Chondrocyte (in vitro differentiated cells): ENCODE data around the gene DLG2. TPM values are rescaled to one million over a fixed set of nuclear protein-coding genes. Genes with fewer than 3 reads are reported as not detected.

Experiments
- DNase-seq: peaks from one replicate; pipeline ENCODE4 v3.0.0; 2021; ENCODE audit warnings: mixed read lengths, low spot score
- H3K27ac Mint-ChIP-seq: one replicate; pipeline ENCODE4 v1.8.0; 2021; ENCODE audit warnings: mild to moderate bottlenecking, moderate library complexity, mixed read lengths; ENCODE audit not compliant: unreplicated experiment
- H3K27me3 Mint-ChIP-seq: 2 replicates; pipeline ENCODE4 v1.8.0; 2021; ENCODE audit warnings: low read depth, mixed read lengths
- H3K36me3 Mint-ChIP-seq: 2 replicates; pipeline ENCODE4 v1.8.0; 2021; ENCODE audit warnings: low read depth, mixed read lengths
- H3K4me1 Mint-ChIP-seq: 2 replicates; pipeline ENCODE4 v1.8.0; 2021; ENCODE audit warnings: low read depth, mild to moderate bottlenecking, mixed read lengths
- H3K4me3 Mint-ChIP-seq: one replicate; pipeline ENCODE4 v1.8.0; 2021; ENCODE audit warnings: mild to moderate bottlenecking, moderate library complexity, mixed read lengths; ENCODE audit not compliant: unreplicated experiment
- H3K9me3 Mint-ChIP-seq: 2 replicates; pipeline ENCODE4 v1.8.0; 2021; ENCODE audit warnings: low read depth, mixed read lengths
- total RNA-seq: library from RNA; stranded (reverse); gene quantifications from 3 replicates; pipeline ENCODE4 v1.2.1, GENCODE V29; 2021
- TF ChIP-seq, protein P1 (sequence below): fragments of 200-600 bp; sonication (generic); IDR thresholded peaks from 2 replicates; pipeline ENCODE4 v1.5.0; 2021; ENCODE audit warnings: antibody characterized with exemption, mild to moderate bottlenecking, moderate library complexity

DLG2 gene
- total RNA-seq, 1 donor from 2014 or later: 1.3 TPM

DNA sequence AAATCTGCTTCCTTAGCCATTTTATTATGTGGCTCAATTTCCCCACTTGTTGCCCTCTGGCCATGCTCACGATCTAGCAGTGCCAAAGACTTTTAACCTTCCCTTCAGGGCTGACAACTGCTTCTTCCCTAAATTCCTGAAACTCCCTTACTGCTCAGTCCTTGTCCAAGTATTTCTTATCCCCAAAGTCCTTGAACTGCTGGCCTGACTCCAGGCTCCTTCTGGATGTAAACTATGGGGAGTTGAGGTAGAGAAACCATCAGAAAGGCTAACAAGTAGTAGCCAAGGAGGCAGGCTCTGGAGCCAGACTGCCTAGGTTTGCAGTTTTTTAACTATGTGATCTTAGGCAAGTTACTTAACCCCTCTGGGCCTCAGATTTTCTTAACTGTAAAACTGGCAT is 2082.3 kb downstream of the DLG2 start:
- Mint-ChIP-seq H3K27me3 (peaks cover 12% of the 10 kb centered on the region), H3K4me1 (no peaks in the 10 kb centered on the region)
- TF ChIP-seq, protein P1, sequence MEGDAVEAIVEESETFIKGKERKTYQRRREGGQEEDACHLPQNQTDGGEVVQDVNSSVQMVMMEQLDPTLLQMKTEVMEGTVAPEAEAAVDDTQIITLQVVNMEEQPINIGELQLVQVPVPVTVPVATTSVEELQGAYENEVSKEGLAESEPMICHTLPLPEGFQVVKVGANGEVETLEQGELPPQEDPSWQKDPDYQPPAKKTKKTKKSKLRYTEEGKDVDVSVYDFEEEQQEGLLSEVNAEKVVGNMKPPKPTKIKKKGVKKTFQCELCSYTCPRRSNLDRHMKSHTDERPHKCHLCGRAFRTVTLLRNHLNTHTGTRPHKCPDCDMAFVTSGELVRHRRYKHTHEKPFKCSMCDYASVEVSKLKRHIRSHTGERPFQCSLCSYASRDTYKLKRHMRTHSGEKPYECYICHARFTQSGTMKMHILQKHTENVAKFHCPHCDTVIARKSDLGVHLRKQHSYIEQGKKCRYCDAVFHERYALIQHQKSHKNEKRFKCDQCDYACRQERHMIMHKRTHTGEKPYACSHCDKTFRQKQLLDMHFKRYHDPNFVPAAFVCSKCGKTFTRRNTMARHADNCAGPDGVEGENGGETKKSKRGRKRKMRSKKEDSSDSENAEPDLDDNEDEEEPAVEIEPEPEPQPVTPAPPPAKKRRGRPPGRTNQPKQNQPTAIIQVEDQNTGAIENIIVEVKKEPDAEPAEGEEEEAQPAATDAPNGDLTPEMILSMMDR: no peak

DNA sequence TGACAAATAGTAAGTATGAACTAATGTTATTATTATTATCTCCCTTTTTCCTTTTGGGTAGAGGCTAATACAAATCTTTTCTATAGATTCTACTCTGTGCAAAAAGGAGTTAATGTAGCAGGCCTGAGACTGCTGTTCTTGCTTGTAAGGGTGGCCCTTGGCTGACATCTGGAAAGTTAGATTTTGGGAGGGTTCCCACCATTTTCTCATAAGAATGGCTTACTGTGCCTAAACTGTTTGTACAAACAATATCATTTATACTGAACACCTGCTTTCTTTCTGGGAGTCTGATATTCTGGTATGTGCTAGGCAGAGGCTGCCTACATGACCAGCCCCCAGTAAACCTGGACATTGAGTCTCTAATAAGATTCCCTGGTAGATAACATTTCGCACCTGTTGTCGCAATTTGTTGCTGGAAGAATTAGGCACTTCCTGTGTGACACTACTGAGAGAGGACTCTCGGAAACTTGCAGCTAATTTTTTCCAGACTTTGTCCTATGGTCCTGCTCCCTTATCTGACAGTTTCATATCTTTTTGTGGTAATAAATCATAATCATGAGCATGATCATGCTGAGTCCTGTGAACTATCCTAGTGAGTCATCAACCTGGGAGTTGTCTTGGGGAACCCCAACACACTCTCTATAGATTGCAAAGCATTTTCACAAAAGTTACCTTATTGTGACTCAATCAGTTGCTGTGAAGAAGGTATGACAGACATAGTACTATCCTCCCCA is 2083.3 kb downstream of the DLG2 start:
- Mint-ChIP-seq H3K4me1 (no peaks in the 10 kb centered on the region), H3K27ac (no peak overlapping the region), H3K27me3 (peaks cover 12% of the 10 kb centered on the region), H3K4me3 (no peak overlapping the region), H3K36me3 (no peaks in the 10 kb centered on the region), H3K9me3 (no peaks in the 10 kb centered on the region)
- TF ChIP-seq, protein P1: no peak
- DNase-seq: no peak

More for the DNA sequence above, 2082.3 kb downstream of the DLG2 start:
- Mint-ChIP-seq H3K36me3 (no peaks in the 10 kb centered on the region), H3K9me3 (no peaks in the 10 kb centered on the region), H3K4me3 (no peak overlapping the region), H3K27ac (no peak overlapping the region)
- no peak for DNase-seq

DNA sequence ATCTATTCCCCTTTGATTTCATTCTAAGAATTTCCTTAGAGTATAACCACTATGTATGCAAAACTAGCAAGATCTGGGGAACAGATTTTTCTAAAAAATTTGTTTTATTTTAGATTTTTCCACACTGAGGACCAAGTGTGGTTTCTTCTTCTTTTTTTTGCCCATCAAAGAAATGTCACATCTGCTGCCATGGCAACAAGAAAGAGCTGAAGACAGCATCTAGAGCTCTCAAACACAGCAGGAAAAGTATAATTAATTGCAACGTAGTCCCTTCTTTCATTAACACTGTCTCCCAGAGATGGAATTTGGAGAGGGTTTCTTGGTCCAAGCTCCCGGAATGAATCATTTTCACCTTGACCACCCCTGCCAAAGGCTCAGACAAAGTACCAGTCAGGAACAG is 2084.3 kb downstream of the DLG2 start:
- no peaks in the 10 kb centered on the region for H3K36me3 Mint-ChIP-seq
- H3K4me1 Mint-ChIP-seq: no peaks in the 10 kb centered on the region
- no peaks in the 10 kb centered on the region for H3K9me3 Mint-ChIP-seq
- TF ChIP-seq, protein P1: no peak
- DNase-seq: no peak
- no peak overlapping the region for H3K27ac Mint-ChIP-seq
- no peak overlapping the region for H3K4me3 Mint-ChIP-seq
- peaks cover 12% of the 10 kb centered on the region for H3K27me3 Mint-ChIP-seq

DNA sequence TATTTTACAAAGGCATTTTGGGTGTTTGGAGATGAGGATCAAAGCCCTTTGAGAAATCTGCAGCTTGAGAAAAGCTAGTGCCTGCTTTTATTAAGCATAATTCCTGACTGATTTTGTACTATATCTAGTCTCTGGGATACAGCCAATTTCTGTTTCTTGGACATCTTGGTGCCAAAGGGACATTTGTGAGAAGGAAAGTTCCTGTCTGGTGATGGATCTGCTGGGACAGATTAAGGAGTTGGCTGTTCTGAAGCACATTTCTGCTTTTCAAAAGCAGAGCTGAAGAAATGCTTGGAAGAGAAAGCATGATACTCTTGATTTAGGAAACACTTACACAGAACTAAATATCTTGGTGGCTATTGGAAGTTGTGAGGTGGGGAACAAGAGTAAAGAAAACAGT is 2086.4 kb downstream of the DLG2 start:
- no peaks in the 10 kb centered on the region for H3K9me3 Mint-ChIP-seq
- no peak overlapping the region for H3K27ac Mint-ChIP-seq
- no peak overlapping the region for H3K4me3 Mint-ChIP-seq
- no peak for DNase-seq
- TF ChIP-seq, protein P1: no peak
- no peaks in the 10 kb centered on the region for H3K36me3 Mint-ChIP-seq
- H3K4me1 Mint-ChIP-seq: no peaks in the 10 kb centered on the region
- H3K27me3 Mint-ChIP-seq: peaks cover 8% of the 10 kb centered on the region

DNA sequence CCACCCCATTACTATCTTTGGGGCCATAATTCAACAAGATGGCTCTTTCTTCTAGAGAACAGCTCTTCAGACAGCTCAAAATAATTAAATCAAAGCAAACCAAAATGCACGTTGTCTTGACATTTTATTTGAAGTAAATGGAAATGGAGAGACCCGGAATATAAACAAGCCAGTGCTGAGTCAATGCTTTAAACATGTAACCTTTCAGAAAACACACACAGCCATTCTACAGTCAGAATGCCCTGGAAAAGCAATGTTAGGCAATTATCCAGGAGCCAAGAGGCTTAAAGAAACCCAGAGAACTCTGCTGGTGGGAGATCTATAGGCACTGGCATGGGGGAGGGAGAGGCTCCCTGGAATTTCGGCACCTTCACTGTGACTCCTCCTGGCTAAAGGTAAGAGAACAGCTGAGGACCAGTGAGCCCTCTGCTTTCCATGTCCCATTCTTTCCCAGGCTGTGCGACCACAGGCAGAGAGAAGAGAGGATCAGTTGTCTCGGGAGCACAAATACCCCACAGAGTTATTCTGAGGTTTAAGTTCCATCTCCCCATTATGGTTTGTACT is 2086.9 kb downstream of the DLG2 start:
- peaks cover 8% of the 10 kb centered on the region for H3K27me3 Mint-ChIP-seq
- no peaks in the 10 kb centered on the region for H3K4me1 Mint-ChIP-seq
- no peak overlapping the region for H3K4me3 Mint-ChIP-seq
- TF ChIP-seq, protein P1: no peak
- no peaks in the 10 kb centered on the region for H3K36me3 Mint-ChIP-seq
- no peaks in the 10 kb centered on the region for H3K9me3 Mint-ChIP-seq
- DNase-seq: no peak
- no peak overlapping the region for H3K27ac Mint-ChIP-seq
